BE2C (cell line): ENCODE data around the gene PSAPL1.

Source experiments
- DNase-seq: peaks from one replicate; pipeline ENCODE4 v3.0.0-alpha.2; 2020
- H3K27me3 ChIP-seq: fragments of 250-450 bp; sonication (Bioruptor Pico); 2 replicates; pipeline ENCODE4 v1.5.1; 2020; ENCODE audit warnings: mild to moderate bottlenecking
- H3K36me3 ChIP-seq: fragments of 250-450 bp; sonication (Bioruptor Pico); 2 replicates; pipeline ENCODE4 v1.5.1; 2020; ENCODE audit warnings: mild to moderate bottlenecking
- H3K4me1 ChIP-seq: fragments of 250-450 bp; sonication (Bioruptor Pico); 2 replicates; pipeline ENCODE4 v1.5.1; 2020
- H3K4me3 ChIP-seq: 2 replicates; pipeline ENCODE4 v1.5.1; 2011; ENCODE audit warnings: low read depth, low read length
- H3K9me3 ChIP-seq: fragments of 250-450 bp; sonication (Bioruptor Pico); 2 replicates; pipeline ENCODE4 v1.5.1; 2020
- CTCF ChIP-seq: IDR thresholded peaks from 2 replicates; pipeline ENCODE4 v1.5.1; 2012; ENCODE audit warnings: mild to moderate bottlenecking, low read depth, low read length

Gene PSAPL1

GRCh38 chr4:7439699-7440098, 5.0 kb upstream of the PSAPL1 start:
- no peak overlapping the region for H3K4me3 ChIP-seq
- no peaks in the 10 kb centered on the region for H3K4me1 ChIP-seq
- DNase-seq, result no peak
- H3K9me3 ChIP-seq, result no peaks in the 10 kb centered on the region
- TF ChIP-seq CTCF, result no peak
- H3K27me3 ChIP-seq, result no peaks in the 10 kb centered on the region
- H3K36me3 ChIP-seq, result no peaks in the 10 kb centered on the region

GRCh38 chr4:7436256-7436655, 1.5 kb upstream of the PSAPL1 start:
- Histone ChIP-seq H3K27me3 (no peaks in the 10 kb centered on the region), H3K9me3 (no peaks in the 10 kb centered on the region), H3K4me1 (no peaks in the 10 kb centered on the region), H3K4me3 (no peak overlapping the region), H3K36me3 (no peaks in the 10 kb centered on the region)
- no peak for DNase-seq
- no peak for TF ChIP-seq CTCF

GRCh38 chr4:7435471-7436061, 836 bp upstream of the PSAPL1 start:
- Histone ChIP-seq H3K4me3 (no peak overlapping the region), H3K36me3 (no peaks in the 10 kb centered on the region), H3K9me3 (no peaks in the 10 kb centered on the region), H3K4me1 (no peaks in the 10 kb centered on the region), H3K27me3 (no peaks in the 10 kb centered on the region)
- no peak for DNase-seq
- no peak for TF ChIP-seq CTCF

GRCh38 chr4:7434141-7434765, 477 bp downstream of the PSAPL1 start:
- DNase-seq, result no peak
- no peaks in the 10 kb centered on the region for H3K27me3 ChIP-seq
- no peaks in the 10 kb centered on the region for H3K36me3 ChIP-seq
- no peaks in the 10 kb centered on the region for H3K9me3 ChIP-seq
- no peak overlapping the region for H3K4me3 ChIP-seq
- H3K4me1 ChIP-seq, result no peaks in the 10 kb centered on the region
- TF ChIP-seq CTCF, result no peak

GRCh38 chr4:7433376-7434140, 1.2 kb downstream of the PSAPL1 start:
- Histone ChIP-seq H3K9me3 (no peaks in the 10 kb centered on the region), H3K4me3 (no peak overlapping the region), H3K27me3 (no peaks in the 10 kb centered on the region), H3K4me1 (no peaks in the 10 kb centered on the region), H3K36me3 (no peaks in the 10 kb centered on the region)
- DNase-seq, result no peak
- no peak for TF ChIP-seq CTCF
